NCI-H1417 treated with DMSO at 0.1 percent for 48 hours (cell line): ENCODE data around the gene CNOT2.

Experiments
- DNase-seq: peaks from one replicate; lab custom pipeline; 2025; lab: John Stamatoyannopoulos, UW

The CNOT2 gene

DNA sequence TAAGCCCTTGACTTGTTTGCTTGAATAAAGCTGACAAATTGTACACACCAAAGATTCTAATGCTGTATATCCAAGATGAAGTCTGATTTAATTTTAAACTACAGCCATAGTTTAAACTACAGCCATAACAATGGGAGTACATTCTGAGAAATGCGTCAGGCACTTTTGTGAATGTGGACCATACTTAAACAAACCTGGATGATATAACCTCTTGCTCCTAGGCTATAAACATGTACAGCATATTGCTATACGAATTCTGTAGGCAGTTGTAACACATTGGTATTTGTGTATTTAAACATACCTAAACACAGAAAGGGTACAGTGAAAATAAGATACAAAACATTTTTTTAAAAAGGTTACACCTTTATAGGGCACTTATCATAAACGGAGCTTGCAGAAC lies 63.4 kb downstream of the CNOT2 start:
- DNase-seq = no peak

DNA sequence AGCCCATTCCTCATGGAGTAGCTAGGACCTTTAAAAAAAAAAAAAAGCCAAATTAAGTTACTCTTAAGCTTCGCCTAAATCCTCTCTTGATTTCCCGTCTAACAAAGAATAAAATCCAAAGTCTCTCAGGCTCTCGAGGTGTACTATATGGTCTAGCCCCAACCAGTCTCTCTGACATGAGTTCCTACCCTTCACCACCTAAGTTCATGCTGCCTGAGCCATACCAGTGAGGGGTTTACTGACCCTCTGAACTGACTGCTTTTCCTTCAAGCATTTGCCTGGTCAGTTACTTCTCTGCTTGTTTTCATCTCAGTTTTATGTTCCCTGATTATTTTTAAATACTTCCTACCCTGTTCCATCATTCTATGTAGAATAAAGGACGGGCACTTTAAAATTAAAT lies 64.6 kb downstream of the CNOT2 start:
- no peak for DNase-seq

DNA sequence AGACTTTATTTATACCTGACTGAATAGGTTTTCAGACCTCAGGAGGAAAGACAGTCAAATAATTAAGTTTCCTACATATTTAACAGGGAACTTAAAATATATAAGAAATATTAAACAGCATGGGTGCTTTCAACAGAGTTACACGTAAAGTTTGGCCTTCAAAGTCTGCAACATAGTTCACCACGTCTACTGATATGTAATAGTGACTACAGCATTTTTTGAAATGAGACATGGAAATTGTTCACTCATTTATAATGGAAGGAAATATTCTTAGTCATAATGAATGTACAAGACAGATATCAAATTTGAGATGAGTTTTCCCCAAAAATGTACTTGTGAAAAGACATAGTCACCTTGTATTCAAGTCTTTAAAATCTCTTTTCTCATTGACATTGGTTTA lies 66.1 kb downstream of the CNOT2 start:
- no peak for DNase-seq

DNA sequence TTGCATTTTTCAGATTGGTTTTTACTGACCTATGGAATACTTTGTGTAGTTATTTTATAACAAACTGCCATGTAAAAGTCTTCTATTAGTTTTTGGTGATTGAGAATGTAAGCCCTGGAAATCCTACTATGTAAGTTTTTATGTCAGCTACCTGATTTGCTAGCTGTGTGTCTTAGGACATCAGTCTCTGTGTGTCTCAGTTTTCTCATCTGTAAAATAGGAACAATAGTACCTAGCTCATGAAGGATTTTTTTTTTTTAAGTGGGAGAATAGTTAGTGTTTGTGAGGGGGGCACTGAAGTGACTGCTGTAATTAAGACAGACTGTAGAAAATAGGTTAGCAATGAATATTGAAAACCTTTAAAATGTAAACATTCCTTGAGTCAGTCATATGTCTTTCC lies 70.9 kb downstream of the CNOT2 start:
- no peak for DNase-seq

DNA sequence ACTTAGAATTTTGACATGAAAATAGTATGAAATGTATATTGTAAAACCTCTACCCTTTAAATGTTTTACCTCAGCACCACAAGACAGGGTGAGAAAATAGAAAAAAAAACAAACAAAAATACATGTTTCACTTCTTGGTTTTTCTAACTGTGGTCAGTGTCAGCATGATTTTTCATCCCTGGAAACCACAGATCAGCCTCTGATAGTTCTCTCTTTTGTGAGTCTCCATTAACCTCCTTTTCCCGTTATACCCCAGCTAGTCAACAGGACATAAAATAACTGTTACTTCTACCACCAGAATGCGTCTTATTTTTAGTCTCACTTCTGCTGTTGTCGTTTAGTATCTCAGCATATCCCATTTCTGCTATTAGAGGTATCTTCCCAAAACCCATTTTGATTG lies 74.5 kb downstream of the CNOT2 start:
- DNase-seq = no peak

DNA sequence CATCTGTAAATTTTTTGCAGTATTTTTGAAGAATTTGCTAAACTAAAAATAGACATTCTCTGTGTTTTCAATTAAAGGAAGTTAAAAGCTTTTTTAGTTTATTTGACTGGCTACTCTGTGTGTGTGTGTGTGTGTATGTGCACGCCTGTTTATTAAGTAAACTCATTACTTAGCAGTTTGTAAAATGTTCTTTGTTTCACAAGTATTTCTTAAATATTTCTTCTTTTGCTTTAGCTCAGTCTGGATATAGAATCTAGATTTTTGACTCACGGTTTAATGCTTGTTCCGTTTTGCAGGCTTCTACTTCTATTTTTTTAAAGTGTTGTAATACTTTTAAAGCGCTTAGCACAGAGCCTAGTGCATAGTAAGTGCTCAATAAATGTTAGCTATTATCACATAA lies 76.4 kb downstream of the CNOT2 start:
- DNase-seq = no peak

DNA sequence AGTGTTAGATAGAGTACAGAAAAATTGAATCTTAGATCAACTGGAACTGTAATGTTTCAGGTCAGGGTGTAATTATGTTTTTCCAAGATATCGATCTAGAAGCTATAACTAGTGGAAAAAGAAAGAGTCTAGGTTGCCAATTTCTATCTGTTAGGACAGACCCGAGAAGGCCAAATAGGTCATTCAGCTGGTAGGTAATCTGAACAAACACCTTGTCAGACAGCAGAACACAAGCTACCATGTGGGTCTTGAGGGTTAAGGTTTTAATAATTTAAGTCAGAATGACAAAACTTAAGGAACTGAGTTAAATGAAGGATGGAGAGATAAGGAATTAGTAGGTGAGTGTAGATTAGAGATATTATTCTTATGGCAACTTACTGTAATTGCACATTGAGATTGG lies 78.0 kb downstream of the CNOT2 start:
- no peak for DNase-seq

DNA sequence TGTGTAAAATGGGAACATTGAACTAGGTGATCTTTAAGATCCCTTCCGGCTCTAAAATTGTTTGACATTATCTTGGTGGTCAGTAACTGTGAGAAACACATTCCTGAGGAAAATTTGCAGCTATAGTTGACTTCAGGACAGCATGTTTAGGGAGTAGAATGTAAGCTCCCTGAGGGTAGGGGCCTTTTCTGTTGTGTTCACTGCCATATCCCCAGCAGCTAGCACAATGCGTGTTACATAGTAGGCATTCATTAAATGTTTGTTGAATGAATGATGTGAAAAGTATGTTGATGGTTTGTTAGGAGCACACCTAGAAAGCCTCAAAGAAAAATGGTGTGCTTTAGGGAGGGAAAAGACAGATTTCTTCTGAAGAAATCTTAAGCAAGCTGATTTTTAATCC lies 84.3 kb downstream of the CNOT2 start:
- no peak for DNase-seq

DNA sequence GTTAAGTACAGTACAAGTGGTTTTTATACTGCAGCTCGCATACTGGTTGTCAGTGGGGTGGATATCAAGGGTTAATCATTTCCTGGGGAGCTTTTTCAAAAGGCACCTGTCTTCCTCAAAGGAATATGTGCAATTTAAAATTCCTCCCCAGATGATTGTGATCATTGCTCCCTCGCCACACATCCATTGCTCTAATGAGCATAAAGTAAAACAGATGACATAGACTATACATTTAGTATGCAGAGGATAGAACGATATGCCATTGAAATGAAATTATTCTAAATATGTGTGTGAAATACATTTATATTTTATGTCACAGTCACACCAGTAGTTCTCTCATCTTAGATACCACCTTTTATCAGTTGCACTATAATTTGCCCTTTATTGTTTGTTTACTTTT lies 86.5 kb downstream of the CNOT2 start:
- no peak for DNase-seq

DNA sequence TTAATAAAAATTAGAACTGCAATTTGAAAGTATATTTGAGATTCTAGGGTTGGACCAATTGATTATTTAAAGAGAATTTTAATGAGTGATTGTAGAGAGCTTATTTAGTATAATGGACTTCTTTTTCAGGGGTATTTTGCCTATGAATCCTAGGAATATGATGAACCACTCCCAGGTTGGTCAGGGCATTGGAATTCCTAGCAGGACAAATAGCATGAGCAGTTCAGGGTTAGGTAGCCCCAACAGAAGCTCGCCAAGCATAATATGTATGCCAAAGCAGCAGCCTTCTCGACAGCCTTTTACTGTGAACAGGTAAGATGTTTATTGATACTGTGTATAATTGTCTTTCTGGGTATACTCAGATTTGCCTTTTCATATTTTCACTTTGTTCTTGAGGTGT lies 86.9 kb downstream of the CNOT2 start:
- no peak for DNase-seq

DNA sequence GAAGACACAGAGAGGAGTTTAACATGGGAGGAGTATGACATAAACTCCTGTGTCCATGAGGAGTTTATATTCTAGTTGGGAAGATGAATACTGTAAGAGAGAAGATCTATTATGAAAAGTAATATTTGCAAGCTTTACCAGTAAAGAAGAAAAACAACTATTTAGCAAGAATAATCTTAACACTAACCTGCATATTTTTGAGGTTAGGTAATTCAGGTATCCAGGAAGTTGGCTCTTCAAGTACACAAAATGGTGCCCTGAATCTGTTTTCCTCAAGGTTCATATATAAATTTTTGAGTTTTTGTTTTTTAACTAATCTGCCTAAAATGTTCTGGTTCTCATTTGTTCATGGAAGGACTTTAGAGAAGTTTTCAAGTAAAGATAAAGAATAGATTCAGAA lies 89.0 kb downstream of the CNOT2 start:
- DNase-seq = no peak

DNA sequence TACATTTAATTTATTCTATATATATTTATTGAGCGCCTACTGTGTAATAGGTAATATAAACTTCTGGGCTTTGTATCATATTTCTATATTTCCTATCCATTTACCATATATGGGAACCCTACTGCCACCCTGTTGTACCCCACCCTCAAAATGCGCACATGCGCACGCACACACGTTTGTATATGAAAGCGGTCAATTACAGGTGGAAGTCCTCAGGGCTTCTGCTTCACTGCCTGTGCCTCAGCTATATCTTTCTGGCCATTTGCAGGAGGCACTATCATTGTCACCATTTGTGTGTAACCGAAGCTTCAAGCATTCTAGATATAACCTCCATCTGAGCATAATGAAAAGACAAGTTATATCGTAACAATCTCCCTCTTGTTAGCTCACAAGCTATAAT lies 91.5 kb downstream of the CNOT2 start:
- DNase-seq = no peak

DNA sequence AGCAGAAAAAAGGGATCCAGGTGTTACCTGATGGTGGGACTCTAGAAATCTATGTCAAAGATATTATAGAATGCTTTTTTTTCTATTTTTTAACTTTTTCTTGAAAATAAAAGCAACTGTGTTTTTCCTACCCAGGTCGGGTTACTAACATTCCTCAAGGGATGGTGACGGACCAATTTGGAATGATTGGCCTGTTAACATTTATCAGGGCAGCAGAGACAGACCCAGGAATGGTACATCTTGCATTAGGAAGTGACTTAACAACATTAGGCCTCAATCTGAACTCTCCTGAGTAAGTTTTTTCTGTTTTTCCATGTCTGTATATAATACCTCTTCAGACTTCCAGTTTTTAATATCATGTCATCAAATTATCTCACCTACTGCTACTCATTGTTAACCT lies 95.3 kb downstream of the CNOT2 start:
- DNase-seq = no peak

DNA sequence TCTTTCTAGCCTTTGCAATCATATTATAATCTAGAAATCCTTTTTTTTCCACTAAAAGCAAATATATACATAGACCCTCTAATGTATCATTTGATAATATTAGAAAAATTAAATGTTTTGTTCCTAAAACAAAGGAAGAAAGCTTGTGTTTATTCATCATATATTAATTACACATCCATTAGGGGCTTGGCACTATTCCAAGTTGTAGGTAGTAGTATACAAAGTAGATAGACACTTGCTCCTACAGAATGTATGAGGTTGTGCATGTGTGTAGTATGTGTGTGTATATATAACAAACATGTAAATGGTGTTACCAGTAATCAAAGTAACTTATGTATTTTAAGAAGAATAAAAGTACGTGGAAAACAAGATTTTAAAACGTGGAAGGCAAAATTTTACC lies 107.8 kb downstream of the CNOT2 start:
- DNase-seq = no peak

DNA sequence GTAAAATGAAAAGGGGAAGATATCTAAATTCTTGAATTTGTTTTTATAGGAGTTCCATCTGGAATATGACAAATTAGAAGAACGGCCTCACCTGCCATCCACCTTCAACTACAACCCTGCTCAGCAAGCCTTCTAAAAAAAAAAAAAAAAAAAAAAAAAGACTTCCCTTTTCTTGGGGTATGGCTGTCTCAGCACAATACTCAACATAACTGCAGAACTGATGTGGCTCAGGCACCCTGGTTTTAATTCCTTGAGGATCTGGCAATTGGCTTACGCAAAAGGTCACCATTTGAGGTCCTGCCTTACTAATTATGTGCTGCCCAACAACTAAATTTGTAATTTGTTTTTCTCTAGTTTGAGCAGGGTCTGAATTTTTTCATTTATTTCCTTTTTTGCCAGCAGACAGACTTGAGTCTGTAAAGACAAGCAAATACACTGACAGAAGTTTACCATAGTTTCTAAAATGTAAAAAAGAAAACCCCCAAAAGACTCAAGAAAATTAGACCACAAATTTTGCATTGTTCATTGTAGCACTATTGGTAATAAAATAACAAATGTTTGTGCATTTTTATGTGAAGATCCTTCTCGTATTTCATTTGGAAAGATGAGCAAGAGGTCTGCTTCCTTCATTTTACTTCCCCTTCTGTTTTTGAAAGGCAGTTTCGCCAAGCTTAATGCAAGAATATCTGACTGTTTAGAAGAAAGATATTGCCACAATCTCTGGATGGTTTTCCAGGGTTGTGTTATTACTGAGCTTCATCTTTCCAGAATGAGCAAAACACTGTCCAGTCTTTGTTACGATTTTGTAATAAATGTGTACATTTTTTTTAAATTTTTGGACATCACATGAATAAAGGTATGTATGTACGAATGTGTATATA lies 110.8 kb downstream of the CNOT2 start:
- no peak for DNase-seq

DNA sequence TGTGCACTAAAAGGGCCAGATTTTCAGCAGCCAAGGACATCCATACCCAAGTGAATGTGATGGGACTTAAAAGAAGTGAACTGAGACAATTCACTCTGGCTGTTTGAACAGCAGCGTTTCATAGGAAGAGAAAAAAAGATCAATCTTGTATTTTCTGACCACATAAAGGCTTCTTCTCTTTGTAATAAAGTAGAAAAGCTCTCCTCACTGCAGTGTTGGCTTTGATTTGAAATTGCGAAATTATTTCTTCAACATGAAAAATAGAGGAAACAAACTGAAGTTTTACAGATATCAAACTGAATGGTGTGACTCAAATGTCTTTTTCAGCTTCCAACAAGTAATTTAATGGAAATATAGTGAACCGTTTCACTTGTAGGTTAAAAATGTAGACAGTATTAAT lies 111.6 kb downstream of the CNOT2 start:
- DNase-seq = no peak

DNA sequence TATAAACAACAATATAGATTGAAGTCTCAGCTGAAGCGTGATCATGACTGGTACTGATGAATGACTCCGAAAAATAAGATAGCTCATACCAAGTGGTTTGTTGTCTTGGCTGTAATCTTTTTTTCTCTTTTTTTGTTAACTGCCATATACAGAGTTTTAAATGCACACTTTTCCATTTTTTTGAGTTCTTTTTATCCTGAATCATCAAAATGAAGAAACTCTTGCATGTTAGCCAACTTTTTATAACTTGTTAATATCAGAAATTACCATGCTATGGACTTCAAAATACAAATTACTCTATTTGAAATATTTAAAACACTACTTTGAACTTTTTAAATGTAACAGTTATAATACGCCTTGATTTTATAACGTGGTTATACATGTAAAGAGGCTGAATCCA lies 112.7 kb downstream of the CNOT2 start:
- DNase-seq = no peak

DNA sequence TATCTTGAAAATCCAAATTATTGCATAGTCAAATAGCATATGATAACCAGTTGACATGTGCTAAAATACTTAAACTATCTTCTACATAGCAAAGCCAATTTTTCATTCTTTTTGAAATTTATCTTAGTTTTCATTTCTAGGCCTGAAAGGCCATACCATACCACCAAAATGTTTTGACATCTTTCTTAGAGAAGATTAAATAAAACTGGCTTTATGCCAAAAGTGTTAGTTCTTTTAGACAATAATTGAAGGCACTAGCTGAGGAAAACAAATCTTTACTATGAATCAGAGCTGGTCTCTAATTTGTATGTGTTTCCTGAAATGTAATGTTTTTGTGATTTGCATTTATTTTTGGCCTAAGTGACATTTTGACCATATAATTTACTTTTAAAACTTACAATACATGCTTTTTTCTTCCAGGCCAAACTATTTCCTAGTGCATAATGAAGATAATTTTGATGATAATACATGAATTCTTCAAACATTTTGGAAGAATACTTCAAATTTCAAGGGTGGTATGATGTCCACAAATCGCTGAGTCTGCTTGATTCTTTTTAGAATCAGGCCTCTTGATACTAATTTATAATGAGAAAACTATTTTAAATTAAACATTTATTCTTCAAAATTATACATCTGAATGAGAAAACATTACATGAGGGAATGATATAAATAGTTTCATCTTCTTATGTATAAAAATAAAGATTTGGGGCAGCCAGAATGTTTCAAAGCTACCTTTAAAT lies 116.4 kb downstream of the CNOT2 start:
- no peak for DNase-seq

DNA sequence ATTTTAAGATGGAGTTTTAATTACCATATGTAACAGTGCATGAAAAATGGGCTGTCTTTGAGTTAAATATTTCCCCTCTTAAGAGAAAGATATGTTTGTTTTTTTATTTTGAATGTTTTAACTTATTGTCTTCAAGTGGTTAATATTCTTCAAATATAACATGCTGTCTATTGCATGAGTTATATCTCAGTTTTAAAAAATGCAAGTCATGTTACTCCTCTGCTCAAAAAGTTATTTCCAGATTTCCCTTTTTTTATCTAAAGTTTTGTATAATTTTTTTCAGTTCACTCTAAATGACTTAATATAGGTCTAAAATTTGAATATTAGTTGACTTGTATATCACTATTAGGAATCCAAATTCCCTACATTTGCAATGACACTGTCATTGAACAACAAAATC lies 117.0 kb downstream of the CNOT2 start:
- DNase-seq = no peak

DNA sequence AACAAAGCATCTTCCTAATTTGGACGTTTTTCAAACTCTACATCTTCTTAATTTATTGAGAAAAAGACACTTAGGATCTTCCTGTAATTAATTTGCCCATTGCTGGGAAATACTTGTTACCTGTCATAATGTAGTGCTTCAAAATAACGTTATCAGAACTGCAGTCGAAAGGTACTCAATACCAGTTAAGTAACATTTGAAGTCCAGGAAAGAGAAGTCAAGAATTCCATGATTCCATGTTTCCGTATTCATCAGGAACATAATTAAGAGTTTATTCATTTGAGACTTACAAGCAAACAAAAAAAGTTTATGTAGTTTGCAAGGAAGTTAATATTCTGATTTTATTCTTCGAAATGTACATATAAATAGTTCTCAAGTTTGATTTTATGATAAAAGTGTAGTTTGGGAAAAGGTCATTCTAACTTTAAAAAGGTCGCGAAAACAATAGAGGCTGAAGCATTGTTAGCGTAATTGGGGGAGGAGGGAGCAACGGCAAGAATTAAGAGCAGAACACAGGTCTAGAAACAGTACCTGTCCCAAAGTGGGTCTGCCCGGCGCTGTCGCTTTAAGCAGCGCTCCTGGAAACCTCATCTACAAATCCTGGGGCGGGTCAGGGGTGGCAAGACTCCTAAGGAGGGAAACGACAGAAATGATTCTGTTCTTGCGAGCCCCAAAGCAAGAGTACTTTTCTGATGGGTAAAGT lies 121.6 kb downstream of the CNOT2 start:
- no peak for DNase-seq

DNA sequence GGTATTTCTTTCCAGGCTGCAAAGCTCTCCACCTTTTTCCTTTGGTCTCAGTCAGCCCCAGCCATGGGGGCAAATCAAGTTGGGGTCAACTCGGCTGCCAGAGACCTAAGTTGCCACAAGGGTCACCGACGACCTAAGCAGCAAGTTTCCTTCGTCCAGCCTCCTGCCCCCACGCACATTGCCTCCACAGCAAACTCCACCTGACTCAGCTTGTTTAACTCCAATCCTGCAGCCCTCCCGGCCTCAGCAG lies 122.1 kb downstream of the CNOT2 start:
- no peak for DNase-seq

DNA sequence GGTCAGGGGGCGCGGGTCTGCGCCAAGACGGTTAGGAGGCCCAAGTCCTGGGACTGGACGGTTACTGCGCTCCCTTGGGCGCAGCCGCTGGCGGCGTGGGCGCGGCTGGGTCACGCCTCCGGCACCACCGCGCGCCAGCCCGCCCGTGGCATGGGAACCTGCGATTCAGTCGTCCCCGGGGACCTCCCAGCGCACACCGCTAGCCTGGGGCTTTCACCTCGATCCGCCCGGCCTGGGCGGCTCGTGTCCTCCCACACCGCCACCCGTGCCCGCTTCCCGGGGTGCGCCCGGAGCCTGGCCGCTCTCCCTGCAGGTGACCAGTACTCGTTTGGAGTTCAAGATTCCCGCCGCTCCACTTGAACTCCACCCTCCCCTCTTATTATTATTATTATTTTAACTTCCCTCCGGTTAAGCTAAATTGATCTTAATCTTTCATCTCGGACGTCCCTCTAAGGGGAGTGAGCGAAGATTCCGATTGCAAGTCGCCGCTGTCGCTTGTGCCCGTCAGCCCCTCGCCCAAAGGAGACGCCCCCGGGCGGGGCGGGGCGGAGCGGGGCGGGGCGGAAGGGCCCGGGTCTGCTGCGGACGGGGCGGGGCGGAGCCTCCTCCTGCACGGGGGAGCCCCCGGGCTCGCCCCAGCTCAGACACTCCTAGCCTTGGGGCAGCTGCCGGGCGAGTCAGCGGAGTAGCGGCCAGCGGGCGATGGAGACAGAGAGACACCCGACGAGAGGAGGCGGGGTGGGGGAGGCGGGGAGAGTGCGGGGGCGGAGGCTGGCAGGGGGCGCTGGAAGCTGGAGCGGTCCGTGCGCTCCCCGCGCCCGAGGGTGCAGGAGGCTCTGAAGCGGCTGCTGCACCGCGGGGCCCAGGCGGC lies 122.7 kb downstream of the CNOT2 start, which contains the start of gene KCNMB4:
KCNMB4 (plus strand) TSS at position 643 of the 871 bp plus-strand sequence. CDS start 445 bp downstream, outside the sequence.
- DNase-seq = peak; percentile 65
